Trophoblast cell (in vitro differentiated cells and primary cell): ENCODE results near the gene DAND5.

Experiments used
- DNase-seq, 2 donors: peaks; one replicate each; pipeline ENCODE4 v3.0.0-alpha.2; 2016
- H2AFZ ChIP-seq: 2 replicates; pipeline ENCODE4 v1.6.1; 2013; ENCODE audit warnings: low read length, moderate library complexity, mild to moderate bottlenecking; ENCODE audit not compliant: insufficient read depth, poor library complexity
- H2AK5ac ChIP-seq: 2 replicates; pipeline ENCODE4 v1.6.1; 2013; ENCODE audit warnings: mild to moderate bottlenecking, low read length
- H2BK120ac ChIP-seq: 2 replicates; pipeline ENCODE4 v1.6.1; 2013; ENCODE audit warnings: low read length, mild to moderate bottlenecking, moderate library complexity; ENCODE audit not compliant: insufficient read depth, poor library complexity
- H2BK12ac ChIP-seq: 2 replicates; pipeline ENCODE4 v1.6.1; 2013; ENCODE audit warnings: mild to moderate bottlenecking, low read length, moderate library complexity
- H2BK5ac ChIP-seq: 2 replicates; pipeline ENCODE4 v1.6.1; 2013; ENCODE audit warnings: low read length, low read depth, moderate library complexity, mild to moderate bottlenecking; ENCODE audit not compliant: poor library complexity
- H3K14ac ChIP-seq: 2 replicates; pipeline ENCODE4 v1.6.1; 2013; ENCODE audit warnings: mild to moderate bottlenecking, low read length
- H3K18ac ChIP-seq: 2 replicates; pipeline ENCODE4 v1.6.1; 2013; ENCODE audit warnings: mild to moderate bottlenecking, low read length
- H3K23ac ChIP-seq: 2 replicates; pipeline ENCODE4 v1.6.1; 2013; ENCODE audit warnings: low read length
- H3K27ac ChIP-seq: 2 replicates; pipeline ENCODE4 v1.5.1; 2013; ENCODE audit warnings: low read depth, mild to moderate bottlenecking, inconsistent platforms, low read length, moderate library complexity
- H3K27me3 ChIP-seq: 2 replicates; pipeline ENCODE4 v1.6.1; 2013; ENCODE audit warnings: inconsistent platforms, mild to moderate bottlenecking, low read length, moderate library complexity; ENCODE audit not compliant: insufficient read depth
- H3K36me3 ChIP-seq, 2 experiments: 1 replicate in 1 of 2; 2 replicates in 1 of 2; pipeline ENCODE4 v1.6.1; 2013; ENCODE audit warnings: low read length in 2 of 2, mild to moderate bottlenecking in 2 of 2, moderate library complexity in 1 of 2; ENCODE audit not compliant: insufficient read depth in 2 of 2, control insufficient read depth in 1 of 2
- H3K4ac ChIP-seq: 2 replicates; pipeline ENCODE4 v1.6.1; 2013; ENCODE audit warnings: low read depth, mild to moderate bottlenecking, low read length, moderate library complexity
- H3K4me1 ChIP-seq, 2 experiments: 1 replicate in 1 of 2; 2 replicates in 1 of 2; pipeline ENCODE4 v1.6.1; 2013; ENCODE audit warnings: low read length in 2 of 2, mild to moderate bottlenecking in 2 of 2, moderate library complexity in 1 of 2; ENCODE audit not compliant: insufficient read depth in 2 of 2, control insufficient read depth in 1 of 2
- H3K4me2 ChIP-seq: 2 replicates; pipeline ENCODE4 v1.6.1; 2013; ENCODE audit warnings: inconsistent platforms, mild to moderate bottlenecking, low read length, moderate library complexity
- H3K4me3 ChIP-seq: 2 replicates; pipeline ENCODE4 v1.5.1; 2013; ENCODE audit warnings: mild to moderate bottlenecking, low read depth, low read length, inconsistent platforms
- H3K79me1 ChIP-seq: one replicate; pipeline ENCODE4 v1.6.1; 2013; ENCODE audit warnings: low read length
- H3K79me2 ChIP-seq: 2 replicates; pipeline ENCODE4 v1.6.1; 2013; ENCODE audit warnings: low read length, mild to moderate bottlenecking; ENCODE audit not compliant: control insufficient read depth, insufficient read depth, poor library complexity
- H3K9ac ChIP-seq: 2 replicates; pipeline ENCODE4 v1.6.1; 2013; ENCODE audit warnings: mild to moderate bottlenecking, low read length
- H3K9me3 ChIP-seq: 2 replicates; pipeline ENCODE4 v1.6.1; 2013; ENCODE audit warnings: low read depth, mild to moderate bottlenecking, control low read depth, inconsistent platforms, low read length; ENCODE audit not compliant: insufficient read depth
- H4K12ac ChIP-seq: 2 replicates; pipeline ENCODE4 v1.6.1; 2013; ENCODE audit warnings: low read depth, mild to moderate bottlenecking, low read length, moderate library complexity
- H4K8ac ChIP-seq: 2 replicates; pipeline ENCODE4 v1.6.1; 2013; ENCODE audit warnings: low read depth, mild to moderate bottlenecking, low read length, moderate library complexity
- H4K91ac ChIP-seq: one replicate; pipeline ENCODE4 v1.6.1; 2013; ENCODE audit warnings: low read depth, mild to moderate bottlenecking, low read length, moderate library complexity
- WGBS: extraction: QIAGEN DNeasy Blood & Tissue Kit; methylation state at CpG from one replicate; pipeline ENCODE4 v1.1.7; 2013; ENCODE audit warnings: missing lambda C conversion rate; ENCODE audit not compliant: insufficient read length, insufficient coverage; ENCODE audit errors: extremely low coverage; 5-methylcytosine and 5-hydroxymethylcytosine counted together

The DAND5 gene

GRCh38 chr19:12936582-12936981, 32.8 kb upstream of the DAND5 start:
- no peak overlapping the region for H3K27ac ChIP-seq

DNA sequence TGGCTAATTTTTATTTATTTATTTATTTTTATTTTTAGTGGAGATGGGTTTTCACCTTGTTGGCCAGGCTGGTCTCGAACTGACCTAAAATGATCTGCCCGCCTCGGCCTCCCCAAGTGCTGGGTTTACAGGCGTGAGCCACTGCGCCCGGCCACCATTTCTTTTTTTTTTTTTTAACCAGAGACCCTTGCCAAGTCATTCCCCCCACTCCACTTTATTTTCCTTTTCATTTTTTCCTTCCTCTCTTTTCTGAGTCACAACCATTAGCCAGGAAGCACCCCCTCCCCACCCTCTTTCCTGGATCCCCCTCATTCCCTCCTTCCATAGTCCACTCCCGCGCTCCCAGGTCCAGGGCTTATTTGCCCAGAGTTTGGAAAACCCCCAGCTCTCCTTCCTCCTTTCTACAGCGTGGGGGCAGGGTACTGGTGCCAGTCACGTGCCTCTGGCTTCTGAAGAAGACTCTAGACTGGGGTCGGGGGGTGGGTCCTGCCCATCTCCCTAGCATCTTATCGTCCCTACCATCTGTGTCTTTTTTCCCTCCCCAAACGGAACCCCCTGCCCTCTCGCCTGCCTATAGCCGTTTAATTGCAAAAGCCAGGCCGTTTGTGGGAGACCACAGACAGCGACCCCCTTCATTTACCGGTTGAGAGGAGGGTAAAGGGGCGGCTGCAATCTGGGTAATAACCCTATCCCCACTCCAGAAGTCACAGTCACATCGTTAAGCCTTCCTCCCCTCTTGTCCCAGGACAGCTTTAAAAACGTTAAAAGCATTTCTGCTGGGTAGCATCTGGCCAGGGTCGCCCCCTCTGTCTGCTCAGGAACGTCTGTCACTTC, 32.1 kb upstream of the DAND5 start:
- WGBS = no CpG with 5 or more reads among the region's 23 CpGs
- H3K23ac ChIP-seq = no peak overlapping the region
- H3K79me1 ChIP-seq = peaks cover 25% of the 10 kb centered on the region
- peaks cover 28 to 30% of the 10 kb centered on the region in 2 experiments for H3K36me3 ChIP-seq
- peak overlapping the region; percentile 69 for H3K4me3 ChIP-seq
- H3K27ac ChIP-seq = no peak overlapping the region
- H3K79me2 ChIP-seq = peaks cover 31% of the 10 kb centered on the region
- H3K4me2 ChIP-seq = peak overlapping the region; percentile 82
- H3K18ac ChIP-seq = peak overlapping the region; percentile 88
- DNase-seq = no peak
- H3K4ac ChIP-seq = peak overlapping the region; percentile 93
- H2BK12ac ChIP-seq = no peak overlapping the region
- peaks cover 22 to 24% of the 10 kb centered on the region in 2 experiments for H3K4me1 ChIP-seq
- peak overlapping the region; percentile 82 for H3K9ac ChIP-seq
- peak overlapping the region; percentile 95 for H4K8ac ChIP-seq
- H3K9me3 ChIP-seq = peaks cover 2% of the 10 kb centered on the region
- peak overlapping the region; percentile 90 for H2AFZ ChIP-seq
- H4K91ac ChIP-seq = peak overlapping the region; percentile 93
- H2BK5ac ChIP-seq = peak overlapping the region; percentile 55
- H2BK120ac ChIP-seq = peak overlapping the region; percentile 82
- peak overlapping the region; percentile 95 for H3K14ac ChIP-seq
- H3K27me3 ChIP-seq = no peaks in the 10 kb centered on the region
- H4K12ac ChIP-seq = peak overlapping the region; percentile 96
- peak overlapping the region; percentile 96 for H2AK5ac ChIP-seq

More at GRCh38 chr19:12936582-12936981, 32.8 kb upstream of the DAND5 start:
- H4K91ac ChIP-seq = no peak overlapping the region
- peaks cover 25% of the 10 kb centered on the region for H3K79me1 ChIP-seq
- no peak overlapping the region for H3K4me3 ChIP-seq
- no peak overlapping the region for H2AFZ ChIP-seq
- H3K4ac ChIP-seq = no peak overlapping the region
- no peak overlapping the region for H3K18ac ChIP-seq
- peaks cover 31% of the 10 kb centered on the region for H3K79me2 ChIP-seq
- DNase-seq = no peak
- peaks cover 21 to 23% of the 10 kb centered on the region in 2 experiments for H3K36me3 ChIP-seq
- H2AK5ac ChIP-seq = no peak overlapping the region
- H4K8ac ChIP-seq = no peak overlapping the region
- H2BK12ac ChIP-seq = no peak overlapping the region
- H3K14ac ChIP-seq = no peak overlapping the region
- H3K27me3 ChIP-seq = no peaks in the 10 kb centered on the region
- H3K9me3 ChIP-seq = peaks cover 2% of the 10 kb centered on the region
- H2BK5ac ChIP-seq = no peak overlapping the region
- H3K4me2 ChIP-seq = no peak overlapping the region
- peaks cover 23 to 25% of the 10 kb centered on the region in 2 experiments for H3K4me1 ChIP-seq
- H4K12ac ChIP-seq = no peak overlapping the region
- H3K23ac ChIP-seq = no peak overlapping the region
- no peak overlapping the region for H3K9ac ChIP-seq
- no CpG with 5 or more reads among the region's 7 CpGs for WGBS
- no peak overlapping the region for H2BK120ac ChIP-seq

DNA sequence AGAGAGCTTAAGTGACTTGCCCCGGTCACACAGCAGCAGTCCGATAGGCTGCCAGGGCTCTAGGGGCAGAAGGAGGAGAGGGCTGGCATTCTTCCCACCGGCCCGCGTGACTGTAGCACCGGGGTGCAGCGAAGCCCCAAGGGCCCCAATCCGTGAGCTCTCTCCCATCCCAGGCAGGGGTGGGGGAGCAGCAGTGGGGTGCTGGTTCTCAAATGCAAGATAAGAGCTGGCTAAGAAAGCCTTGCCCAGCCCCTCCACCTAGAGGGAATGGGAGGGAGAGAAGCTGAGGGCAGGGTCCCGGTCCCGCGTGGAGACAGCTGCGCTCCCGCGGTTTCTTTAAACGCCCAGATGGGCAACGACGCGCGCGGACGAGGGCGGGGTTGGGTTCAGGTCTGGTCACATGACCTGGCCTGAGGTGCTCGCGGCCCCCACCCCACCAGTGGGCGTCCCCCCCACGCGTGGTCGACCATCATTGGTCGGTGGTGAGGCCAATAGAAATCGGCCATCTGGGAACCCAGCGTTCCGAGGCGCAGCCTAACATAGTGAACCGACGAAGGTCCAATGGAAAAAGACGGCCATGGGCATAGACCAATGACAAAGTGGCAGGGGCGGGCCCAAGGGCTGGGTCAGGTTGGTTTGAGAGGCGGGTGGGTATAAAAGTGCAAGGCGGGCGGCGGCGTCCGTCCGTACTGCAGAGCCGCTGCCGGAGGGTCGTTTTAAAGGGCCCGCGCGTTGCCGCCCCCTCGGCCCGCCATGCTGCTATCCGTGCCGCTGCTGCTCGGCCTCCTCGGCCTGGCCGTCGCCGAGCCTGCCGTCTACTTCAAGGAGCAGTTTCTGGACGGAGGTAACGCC, 31.2 kb upstream of the DAND5 start, which contains the start of gene CALR:
CALR (plus strand) TSS at position 683 of the 852 bp plus-strand sequence; CDS start at position 754, 71 bp downstream.
- WGBS = no CpG with 5 or more reads among the region's 63 CpGs
- peak within 1 kb of the TSS; percentile 90 for H2AFZ ChIP-seq
- peak within 1 kb of the TSS; percentile 96 for H4K12ac ChIP-seq
- H3K4me2 ChIP-seq = peak within 1 kb of the TSS; percentile 82
- H2AK5ac ChIP-seq = peak within 1 kb of the TSS; percentile 96
- H3K27me3 ChIP-seq = no peaks in the 10 kb centered on the region
- peak within 1 kb of the TSS; percentile 95 for H4K8ac ChIP-seq
- peak within 1 kb of the TSS; percentile 93 for H4K91ac ChIP-seq
- H3K14ac ChIP-seq = peak within 1 kb of the TSS; percentile 95
- peak within 1 kb of the TSS; percentile 99 for H3K4me3 ChIP-seq
- DNase-seq = peak; percentile 98 to 100
- H2BK120ac ChIP-seq = peak within 1 kb of the TSS; percentile 82
- H2BK12ac ChIP-seq = peak within 1 kb of the TSS; percentile 20
- peak within 1 kb of the TSS; percentile 93 for H3K4ac ChIP-seq
- peak within 1 kb of the TSS; percentile 31 for H3K27ac ChIP-seq
- H2BK5ac ChIP-seq = peak within 1 kb of the TSS; percentile 55
- no peak within 1 kb of the TSS for H3K23ac ChIP-seq
- H3K79me1 ChIP-seq = peaks cover 22% of the 10 kb centered on the region
- peaks cover 2% of the 10 kb centered on the region for H3K9me3 ChIP-seq
- peaks cover 35 to 37% of the 10 kb centered on the region in 2 experiments for H3K36me3 ChIP-seq
- H3K79me2 ChIP-seq = peaks cover 26% of the 10 kb centered on the region
- H3K9ac ChIP-seq = peak within 1 kb of the TSS; percentile 98
- H3K18ac ChIP-seq = peak within 1 kb of the TSS; percentile 88
- peaks cover 16 to 18% of the 10 kb centered on the region in 2 experiments for H3K4me1 ChIP-seq
